OCI-M2 (cell line): ENCODE data around the gene A2M.

ENCODE experiments used
- DNase-seq: peaks from one replicate; lab custom pipeline; 2025; ENCODE audit not compliant: unreplicated experiment; lab: John Stamatoyannopoulos, UW

A2M gene

GRCh38 chr12:9122091-9122609, 6.4 kb upstream of the A2M start:
- DNase-seq = no peak

GRCh38 chr12:9120487-9121184, 4.9 kb upstream of the A2M start:
- no peak for DNase-seq

GRCh38 chr12:9118158-9118557, 2.4 kb upstream of the A2M start:
- DNase-seq = peak; percentile 9

- no peak for DNase-seq
These were observed 773 bp downstream of the A2M start for GRCh38 chr12:9114946-9115345.

GRCh38 chr12:9113987-9114309, 1.8 kb downstream of the A2M start:
- DNase-seq = no peak

- DNase-seq = no peak
These were observed 2.3 kb downstream of the A2M start for GRCh38 chr12:9113296-9113986.

GRCh38 chr12:9112076-9112853, 3.5 kb downstream of the A2M start:
- DNase-seq = no peak

GRCh38 chr12:9111525-9111924, 4.2 kb downstream of the A2M start:
- no peak for DNase-seq

GRCh38 chr12:9109737-9110491, 5.8 kb downstream of the A2M start:
- no peak for DNase-seq

GRCh38 chr12:9109213-9109522, 6.6 kb downstream of the A2M start:
- DNase-seq = no peak

GRCh38 chr12:9108504-9109212, 7.1 kb downstream of the A2M start:
- no peak for DNase-seq

GRCh38 chr12:9107542-9107873, 8.2 kb downstream of the A2M start:
- no peak for DNase-seq

GRCh38 chr12:9106610-9107541, 8.8 kb downstream of the A2M start:
- DNase-seq = no peak

GRCh38 chr12:9106067-9106466, 9.7 kb downstream of the A2M start:
- no peak for DNase-seq

GRCh38 chr12:9104767-9105423, 10.8 kb downstream of the A2M start:
- DNase-seq = no peak

- no peak for DNase-seq
These were observed 11.6 kb downstream of the A2M start for GRCh38 chr12:9104087-9104486.

- DNase-seq = no peak
These were observed 12.5 kb downstream of the A2M start for GRCh38 chr12:9103050-9103849.

- DNase-seq = no peak
These were observed 14.6 kb downstream of the A2M start for GRCh38 chr12:9101018-9101687.
